Stimulated activated CD4-positive, alpha-beta T cell treated with anti-CD3 and anti-CD28 coated beads, Interleukin-15, amount 100 ng/mL, for 48 hours (primary cell): Measurements from ENCODE around the gene COL5A3.
"Not testable (repeated sequence)": the region's sequence is repeated elsewhere in the genome, so short reads cannot be mapped to it uniquely, and the experiment has no call there.

ENCODE experiments used
- DNase-seq, 2 donors: peaks; one replicate each; pipeline ENCODE4 v3.0.0-alpha.2; 2020; ENCODE audit warnings: low read depth in 2 of 2

COL5A3 gene

DNA sequence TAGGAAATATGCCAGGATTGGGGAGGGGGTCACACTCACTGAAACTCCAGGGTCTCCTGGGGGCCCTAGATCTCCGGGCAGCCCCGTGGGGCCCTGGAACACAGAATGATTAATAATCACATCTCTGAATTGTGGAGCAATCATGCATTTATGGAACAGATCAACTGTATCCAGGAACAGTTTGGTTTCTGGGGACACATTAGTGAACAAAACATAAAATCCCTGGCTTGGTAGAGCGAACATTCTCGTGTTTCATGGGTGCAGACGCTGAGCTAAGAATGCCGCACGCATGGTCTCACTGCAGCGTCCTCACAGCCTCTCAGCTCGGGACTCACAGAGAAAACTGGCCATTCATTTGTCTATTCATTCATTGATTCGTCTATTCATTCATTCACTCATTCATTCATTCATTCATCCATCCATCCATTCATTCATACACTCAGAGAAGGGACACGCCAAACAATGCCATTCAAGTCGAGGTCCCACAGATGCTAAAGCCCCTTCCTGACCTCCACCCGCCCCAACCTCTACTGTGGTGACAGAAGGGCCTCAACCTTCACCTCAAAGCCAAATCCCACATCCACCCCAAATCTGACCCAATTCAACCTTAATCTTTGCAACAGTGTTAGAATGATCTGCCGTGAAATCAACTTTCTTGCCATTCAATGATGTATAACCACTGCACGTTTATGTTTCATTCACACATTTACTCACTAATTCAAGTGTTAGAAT, 39.0 kb downstream of the COL5A3 start:
- no peak for DNase-seq

DNA sequence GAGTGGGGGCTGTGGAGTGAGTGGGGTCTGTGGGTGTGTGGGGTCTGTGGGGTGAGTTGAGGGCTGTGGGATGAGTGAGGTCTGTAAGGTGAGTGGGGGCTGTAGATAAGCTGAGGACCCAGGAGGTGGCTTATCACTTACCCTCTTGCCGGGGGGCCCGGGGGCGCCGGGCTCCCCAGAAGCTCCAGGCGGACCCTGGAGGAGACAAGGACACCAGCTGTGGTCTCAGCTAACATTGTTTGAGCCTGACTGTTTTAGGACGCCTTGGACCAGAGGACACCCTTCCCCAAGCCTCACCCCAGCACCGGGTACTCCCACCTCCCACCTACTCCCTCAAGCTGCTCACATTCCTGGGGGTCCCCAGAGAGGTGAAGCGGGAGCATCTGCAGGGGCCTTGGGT, 39.8 kb downstream of the COL5A3 start:
- DNase-seq = no peak

DNA sequence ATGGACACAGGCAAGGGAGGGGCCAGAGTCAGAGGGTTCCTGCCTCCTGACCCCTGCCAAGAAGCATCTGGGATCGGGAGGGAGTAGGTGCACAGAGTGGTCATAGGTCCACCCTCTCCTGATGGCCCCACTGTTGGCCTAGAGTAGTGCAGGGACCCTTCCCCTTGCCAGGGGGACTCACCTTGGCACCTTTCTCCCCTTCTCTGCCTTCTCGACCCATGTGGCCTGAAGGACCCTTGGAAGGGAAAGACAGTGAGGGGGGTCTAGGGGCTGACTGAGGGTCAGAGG, 40.7 kb downstream of the COL5A3 start:
- DNase-seq = no peak

DNA sequence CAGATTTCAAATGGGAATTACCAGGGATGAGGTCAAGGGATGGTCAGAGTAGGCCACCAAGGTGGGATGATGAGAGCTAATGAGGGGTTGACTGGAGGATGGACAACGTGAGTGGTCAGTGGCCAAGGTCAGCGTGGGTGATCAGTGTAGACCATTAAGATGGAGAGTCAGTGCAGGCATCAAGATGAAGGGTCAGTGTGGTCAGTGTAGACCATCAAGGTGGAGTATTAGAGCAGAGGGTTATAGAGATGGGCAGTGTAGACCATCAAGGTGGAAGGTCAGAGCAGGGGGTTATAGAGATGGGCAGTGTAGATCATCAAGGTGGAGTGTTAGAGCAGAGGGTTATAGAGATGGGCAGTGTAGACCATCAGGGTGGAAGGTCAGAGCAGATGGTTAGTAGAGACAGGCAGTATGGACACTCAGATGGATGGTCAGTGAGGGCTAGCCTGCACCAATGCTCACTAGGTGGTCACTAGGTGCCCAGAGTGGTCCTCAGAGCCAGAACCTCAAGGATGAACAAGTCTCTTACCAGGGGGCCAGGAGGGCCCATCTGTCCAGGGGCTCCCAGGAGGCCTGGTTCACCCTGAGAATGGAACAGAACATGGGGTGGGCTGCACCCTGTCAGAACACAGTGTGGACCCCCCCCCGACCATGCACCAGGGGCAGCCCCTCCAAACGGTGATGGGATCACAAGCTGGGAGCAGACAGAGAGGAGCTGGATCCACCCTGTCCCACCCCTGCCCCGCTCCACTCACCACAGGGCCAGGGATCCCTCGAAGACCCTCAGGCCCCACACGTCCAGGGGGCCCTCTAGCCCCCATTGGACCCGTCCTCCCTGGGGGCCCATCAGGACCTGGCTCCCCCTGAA, 41.2 kb downstream of the COL5A3 start:
- no peak for DNase-seq

DNA sequence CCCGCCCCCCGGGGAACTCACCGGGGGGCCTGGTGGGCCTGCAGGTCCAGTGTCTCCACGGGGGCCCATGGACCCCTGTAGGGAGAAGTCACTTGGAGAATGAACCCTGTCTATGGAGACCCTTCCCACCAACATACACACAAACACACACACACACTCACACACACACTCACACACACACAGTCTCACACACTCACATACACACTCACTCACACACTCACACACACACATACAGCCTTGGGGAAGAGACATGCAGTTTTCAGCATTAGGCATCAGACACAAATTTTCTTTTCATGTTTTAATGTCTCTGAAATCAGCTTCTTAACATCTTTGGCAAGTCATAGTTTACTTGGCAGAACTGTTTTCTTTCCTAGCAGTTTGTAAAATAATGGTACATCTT, 43.0 kb downstream of the COL5A3 start:
- DNase-seq = no peak

DNA sequence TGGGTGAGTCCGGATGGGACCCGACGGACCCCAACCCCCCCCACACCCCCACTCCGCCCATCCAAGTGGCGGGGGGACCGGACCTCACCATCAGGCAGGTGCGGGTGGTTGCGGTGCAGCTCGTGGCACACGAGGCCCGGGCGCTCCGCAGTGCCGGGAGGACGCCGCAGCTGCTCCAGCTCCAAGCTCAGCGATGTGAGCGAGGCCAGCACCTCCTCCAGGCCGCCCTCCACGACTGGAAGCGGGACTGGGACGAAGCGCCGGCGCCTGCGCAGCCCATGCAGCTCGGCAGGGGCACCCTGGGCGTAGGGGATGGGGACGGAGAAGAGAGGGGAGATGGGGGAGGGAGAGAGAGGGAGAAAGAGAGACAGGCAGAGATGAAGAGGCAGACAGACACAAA, 43.9 kb downstream of the COL5A3 start:
- no peak for DNase-seq

DNA sequence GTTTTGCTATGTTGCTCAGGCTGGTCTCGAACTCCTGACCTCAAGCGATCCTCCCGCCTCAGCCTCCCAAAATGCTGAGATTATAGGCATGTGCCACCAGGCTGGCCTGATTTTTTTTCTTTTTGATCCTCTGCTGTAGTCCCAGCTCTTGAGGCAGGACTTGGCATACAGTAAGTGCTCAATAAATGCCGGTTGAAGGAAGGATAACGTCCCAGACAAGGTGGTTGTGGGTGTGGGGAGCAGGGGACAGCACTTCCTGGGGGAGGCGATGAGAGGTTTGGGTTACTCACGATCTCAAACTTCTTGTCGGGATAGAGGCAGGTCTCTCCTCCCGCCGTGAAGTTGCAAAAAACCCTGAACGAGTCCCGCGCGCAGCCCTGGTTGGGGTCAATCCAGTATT, 44.3 kb downstream of the COL5A3 start:
- DNase-seq = no peak

DNA sequence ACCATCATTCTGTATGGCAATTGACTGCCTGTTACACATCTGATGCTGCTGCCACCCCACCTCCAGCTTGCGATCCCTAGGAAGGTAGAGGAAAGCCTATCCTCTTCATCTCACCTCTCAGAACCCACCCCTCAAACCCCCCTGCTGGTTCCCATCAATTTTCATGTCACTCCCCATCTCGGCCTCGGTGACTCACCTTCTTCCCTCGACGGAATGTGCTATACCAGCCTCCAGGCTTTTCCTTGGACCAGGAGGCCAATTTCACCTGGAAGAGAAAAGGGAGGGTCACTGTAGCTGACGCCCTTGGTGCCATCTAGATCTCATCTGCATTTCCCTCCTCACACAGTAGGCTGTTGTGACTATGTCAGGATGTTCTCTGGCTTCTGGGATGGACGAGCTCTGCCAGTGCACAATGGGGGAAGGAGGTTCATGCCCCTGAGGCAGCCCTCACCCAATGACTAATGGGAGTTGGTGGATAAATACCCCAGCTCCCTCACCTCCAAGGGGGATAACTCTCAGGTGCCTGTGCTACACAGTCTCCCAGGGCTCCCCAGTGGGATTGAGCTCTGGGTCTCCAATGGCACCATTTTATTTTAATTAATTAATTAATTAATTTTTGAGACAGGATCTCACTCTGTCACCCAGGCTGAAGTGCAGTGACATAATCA, 47.5 kb downstream of the COL5A3 start:
- DNase-seq = no peak

DNA sequence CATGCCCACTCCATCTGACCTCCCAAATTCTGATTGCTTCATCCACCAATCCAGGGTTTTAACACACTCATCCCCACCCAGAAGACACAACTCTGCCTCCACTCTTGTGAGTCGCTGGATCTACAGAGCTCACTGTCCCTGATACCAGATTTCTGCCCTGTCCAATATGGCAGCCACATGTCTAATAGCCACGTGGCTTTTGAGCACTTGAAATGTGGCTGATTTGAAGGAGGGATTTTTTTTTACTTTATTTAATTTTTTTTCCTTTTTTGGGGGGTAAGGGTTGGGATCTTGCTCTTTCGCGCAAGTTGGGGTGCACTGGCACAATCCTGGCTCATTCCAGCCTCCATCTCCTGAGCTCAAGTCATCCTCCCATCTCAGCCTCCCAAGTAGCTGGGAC, 49.2 kb downstream of the COL5A3 start:
- no peak for DNase-seq

DNA sequence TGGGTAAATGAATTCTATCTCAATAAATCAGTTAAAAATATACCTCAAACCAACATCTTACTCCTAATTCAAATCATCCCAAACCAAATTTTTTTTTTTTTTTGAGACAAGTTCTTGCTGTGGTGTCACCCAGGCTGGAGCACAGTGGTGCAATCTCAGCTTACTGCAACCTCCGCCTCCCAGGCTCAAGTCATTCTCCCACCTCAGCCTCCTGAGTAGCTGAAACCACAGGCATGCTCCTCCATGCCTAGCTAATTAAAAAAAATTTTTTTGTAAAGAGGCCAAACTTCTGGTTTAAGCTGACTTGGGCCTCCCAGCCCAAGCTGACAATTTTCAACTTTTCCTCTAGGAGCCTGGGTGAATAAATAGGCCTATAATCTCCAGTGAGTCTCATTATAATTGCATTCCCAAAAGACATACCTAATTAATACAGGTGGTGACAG, 51.9 kb downstream of the COL5A3 start:
- DNase-seq = no peak

DNA sequence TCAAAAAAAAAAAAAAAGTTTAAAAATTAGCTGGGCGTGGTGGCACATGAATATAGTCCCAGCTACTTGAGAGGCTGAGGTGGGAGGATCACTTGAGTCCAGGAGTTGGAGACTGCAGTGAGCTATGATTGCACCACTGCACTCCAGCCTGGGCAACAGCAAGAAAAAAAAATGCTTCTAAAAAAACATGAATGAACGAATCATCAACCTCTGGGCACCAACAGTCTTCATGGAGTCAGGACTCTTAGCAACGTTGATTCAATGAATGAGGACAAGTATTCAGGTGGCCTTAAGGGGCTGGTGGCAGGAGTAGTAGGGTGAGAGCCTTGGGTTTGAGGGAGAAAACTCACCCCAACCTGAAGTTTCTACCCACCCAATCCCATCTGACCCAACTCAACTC, 53.3 kb downstream of the COL5A3 start:
- DNase-seq = no peak

DNA sequence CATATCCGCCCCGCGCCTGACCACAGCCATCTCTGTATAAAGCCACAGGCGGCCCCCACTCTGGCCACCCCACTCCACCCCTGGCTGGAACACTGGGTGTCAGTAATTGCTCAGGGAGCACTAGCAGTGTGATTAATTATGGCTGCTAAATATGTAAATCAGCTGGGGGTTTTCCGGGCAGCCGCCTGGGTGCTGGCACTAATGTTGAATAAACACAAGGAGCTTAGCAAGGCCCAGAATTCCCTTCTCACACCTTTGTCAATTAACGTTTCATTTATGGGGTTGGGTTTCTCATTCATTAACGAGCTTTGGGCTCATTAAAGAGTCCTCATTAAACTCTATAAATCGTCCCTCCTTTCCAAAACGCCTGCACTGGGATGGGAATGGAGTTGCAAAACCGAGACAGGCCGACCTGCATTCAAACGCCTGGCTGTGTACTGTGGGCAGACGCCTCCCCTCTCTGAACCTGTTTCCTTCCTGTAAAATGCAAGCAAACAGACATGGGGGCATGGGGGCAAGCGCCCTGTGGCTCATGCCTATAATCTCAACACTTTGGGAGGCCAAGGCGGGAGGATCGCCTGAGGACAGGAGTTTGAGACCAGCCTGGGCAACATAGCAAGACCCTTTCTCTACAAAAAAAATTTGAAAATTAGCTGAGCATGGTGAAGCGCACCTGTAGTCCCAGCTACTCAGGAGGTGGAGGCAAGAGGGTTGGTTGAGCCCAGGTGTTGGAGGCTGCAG, 56.3 kb downstream of the COL5A3 start:
- no peak for DNase-seq

DNA sequence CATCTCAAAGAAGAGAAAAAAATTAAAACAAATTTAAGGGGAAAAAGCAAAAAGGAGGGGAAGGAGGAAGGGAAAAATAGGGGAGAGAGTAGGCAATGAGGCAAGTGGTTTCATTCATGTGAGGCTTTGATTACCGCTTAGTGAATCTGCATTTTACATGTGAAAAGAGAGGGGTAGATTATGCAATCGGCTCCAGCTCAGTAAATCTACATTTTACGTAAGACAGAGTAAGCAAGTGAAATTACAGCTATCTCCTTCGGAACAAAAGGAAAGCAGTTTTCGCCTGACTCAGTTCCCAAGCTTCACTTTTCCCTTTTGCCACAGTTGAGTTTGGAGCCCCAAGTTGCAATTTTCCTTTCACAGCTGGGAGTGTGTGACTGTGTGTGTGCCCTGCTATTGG, 58.0 kb downstream of the COL5A3 start:
- DNase-seq = no peak

DNA sequence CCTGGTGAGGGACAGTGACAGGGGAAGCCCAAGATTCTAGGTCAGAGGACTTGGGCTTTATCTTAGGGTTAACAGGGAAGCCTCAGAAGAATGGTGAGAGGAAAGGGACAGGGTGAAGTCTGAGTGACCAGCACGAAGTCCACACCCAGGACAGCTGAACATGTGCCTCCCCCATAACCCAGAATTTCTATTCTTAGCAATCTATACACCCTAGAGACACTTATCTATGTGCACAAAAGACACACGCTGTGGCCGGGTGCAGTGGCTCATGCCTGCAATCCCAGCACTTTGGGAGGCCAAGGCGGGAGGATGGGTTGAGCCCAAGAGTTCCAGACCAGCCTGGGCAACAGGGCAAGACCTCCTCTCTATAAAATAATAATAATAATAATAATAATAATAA, 62.9 kb downstream of the COL5A3 start:
- no peak for DNase-seq

DNA sequence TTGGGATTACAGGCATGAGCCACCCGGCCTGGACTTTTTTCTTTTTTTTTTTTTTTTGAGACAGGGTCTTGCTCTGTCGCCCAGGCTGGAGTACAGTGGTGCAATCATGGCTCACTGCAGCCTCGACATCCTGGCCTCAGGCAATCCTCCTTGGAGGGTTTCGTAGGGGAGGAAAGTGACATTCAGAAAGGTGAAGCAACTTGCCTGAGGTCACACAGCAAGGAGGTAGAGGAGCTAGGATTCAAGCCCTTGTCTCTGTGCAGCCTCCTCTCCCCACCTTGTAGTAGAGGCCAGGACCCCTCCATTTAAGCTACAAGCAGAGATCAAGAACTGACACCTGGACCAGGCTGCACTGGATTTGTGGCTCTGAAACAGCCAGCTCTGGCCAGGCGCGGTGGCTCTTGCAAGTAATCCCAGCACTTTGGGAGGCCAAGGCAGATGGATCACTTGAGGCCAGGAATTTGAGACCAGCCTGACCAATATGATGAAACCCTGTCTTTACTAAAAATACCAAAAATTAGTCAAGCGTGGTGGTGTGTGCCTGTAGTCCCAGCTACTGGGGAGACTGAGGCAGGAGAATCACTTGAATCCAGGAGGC, 63.7 kb downstream of the COL5A3 start:
- not testable (repeated sequence) for DNase-seq

DNA sequence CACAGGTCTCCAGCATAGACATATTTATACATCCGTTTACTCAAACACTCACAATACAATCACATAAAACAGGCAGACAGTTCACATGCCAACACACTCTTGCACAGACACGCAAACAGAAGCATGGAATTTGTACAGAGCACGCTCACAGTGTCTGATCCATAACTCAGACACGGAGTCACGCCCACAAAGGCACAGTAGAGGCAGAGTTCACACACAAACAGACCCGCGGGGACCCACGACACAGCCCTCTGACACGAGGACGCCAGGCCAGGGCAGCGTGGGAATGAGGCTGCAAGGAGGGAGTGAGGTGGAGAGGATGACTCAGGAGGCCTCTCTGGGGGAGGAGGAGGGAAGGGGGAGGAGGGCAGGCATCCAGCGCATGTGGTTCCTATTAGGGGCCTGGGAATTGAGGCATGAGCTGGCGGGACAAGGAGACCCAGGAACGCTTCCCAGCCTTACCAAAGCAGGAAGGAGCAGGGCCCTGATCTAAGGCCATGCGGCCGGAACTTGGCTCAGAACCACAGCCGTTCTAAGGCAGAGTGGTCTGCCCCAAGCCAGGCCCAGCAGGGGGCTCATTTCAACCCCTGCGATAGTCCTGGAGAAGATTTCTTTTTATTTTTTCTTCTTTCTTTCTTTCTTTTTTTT, 64.9 kb downstream of the COL5A3 start:
- DNase-seq = no peak

DNA sequence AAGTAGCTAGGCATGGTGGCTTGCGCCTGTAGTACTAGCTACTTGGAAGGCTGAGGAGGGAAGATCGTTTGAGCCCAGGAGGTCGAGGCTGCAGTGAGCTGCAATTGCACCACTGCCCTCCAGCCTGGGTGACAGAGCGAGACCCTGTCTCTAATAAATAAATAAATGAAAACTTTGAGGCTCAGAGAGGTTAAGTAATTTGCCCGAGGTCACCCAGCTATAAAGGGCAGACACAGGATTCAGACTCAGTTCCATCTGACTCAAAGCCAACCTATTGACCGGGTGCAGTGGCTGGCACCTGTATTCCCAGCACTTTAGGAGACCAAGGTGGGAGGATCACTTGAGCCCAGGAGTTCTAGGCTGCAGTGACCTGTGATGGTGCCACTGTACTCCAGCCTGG, 66.6 kb downstream of the COL5A3 start:
- DNase-seq = no peak

DNA sequence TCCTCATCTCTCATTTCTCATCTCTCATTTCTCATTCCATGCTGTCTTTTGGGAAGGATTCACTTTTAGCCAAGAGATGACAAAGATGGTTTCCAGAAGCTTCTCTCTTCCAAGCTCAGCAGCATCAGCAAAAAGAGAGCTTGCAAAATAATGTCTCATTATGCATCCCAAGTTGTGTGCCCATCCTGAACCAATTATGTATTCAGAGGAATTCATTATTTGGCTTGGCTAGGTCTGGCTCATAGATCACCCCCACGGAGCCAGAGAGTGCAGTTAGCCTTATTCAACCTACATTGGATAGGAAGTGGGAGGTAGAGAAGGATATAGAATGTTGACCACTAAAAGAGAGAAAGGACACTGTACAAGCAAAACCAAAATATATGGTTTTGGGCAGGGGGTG, 68.6 kb downstream of the COL5A3 start:
- DNase-seq = no peak

DNA sequence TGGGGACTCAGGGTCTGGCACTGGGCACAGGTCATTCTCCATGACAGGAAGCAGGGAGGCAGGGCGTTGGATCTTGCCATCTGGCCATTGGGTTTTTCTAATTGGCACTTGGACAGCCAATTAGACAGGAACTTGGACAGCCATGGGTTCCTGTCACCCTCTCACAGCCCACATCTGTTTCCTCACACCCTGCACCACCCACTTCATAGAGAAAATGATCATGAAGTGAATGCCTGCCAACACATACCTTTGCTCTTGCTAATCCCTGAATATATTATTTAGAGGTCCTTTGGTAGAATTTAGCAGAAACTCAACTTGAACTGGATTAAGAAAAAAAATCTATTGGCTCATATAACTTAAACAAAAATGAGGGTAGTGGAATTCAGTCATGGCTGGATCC, 69.1 kb downstream of the COL5A3 start:
- DNase-seq = no peak

DNA sequence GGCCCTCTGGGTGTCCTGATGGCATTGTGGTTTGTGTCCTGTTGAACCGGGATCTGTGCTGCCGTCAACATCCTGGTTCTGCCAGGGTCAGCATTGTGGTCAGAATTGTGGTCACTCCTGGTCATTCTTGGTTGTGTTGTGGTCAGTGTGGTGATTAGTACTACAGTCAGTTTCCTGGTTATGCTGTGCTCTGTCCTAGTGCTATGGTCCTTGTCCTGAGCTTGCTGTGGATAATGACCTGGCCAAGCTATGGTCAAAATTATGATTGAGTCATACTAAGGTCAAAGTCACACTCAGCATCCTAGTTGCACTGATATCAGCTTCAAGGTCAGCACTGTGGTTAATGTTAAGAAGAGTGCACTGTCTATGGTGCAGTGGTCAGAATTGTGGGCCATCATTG, 69.5 kb downstream of the COL5A3 start:
- no peak for DNase-seq

DNA sequence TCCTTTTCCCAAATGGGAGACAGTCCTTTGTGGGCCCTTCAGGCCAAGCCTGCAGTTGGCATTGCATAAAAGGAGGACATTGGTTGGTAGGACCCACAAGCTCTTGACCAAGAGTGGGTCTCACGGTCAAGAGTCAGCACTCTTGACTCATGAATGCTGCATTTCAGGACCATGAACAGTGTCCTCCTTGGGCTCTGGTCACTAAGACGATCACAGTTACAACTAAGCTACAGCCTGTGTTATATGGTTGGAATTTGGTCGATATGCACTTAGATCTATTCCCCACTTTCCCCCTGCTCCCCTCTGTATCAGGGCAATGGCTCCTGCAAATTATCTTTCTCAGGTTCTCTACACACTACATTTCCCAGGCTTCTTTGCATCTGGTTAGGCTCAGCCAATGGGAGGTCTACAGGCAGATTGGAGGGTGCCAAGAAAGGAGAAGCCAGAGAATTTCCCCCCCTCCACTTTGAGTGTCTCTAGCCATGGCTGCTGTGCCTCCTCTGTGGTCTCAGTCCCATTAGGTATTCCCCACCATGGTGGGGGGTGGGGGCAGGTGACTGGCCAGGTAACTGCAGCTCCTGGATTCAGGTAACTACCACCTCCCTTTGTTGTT, 70.9 kb downstream of the COL5A3 start:
- DNase-seq = no peak
